HG03558 (cell line): Measurements from ENCODE around the gene CTDP1.

Source experiments
- ATAC-seq: cut with Tn5 transposase; IDR thresholded peaks from one replicate; pipeline ENCODE4 v1.9.1; 2021; ENCODE audit warnings: moderate number of reproducible peaks; ENCODE audit not compliant: unreplicated experiment; ENCODE audit errors: extremely low read depth

The CTDP1 gene, protein sequence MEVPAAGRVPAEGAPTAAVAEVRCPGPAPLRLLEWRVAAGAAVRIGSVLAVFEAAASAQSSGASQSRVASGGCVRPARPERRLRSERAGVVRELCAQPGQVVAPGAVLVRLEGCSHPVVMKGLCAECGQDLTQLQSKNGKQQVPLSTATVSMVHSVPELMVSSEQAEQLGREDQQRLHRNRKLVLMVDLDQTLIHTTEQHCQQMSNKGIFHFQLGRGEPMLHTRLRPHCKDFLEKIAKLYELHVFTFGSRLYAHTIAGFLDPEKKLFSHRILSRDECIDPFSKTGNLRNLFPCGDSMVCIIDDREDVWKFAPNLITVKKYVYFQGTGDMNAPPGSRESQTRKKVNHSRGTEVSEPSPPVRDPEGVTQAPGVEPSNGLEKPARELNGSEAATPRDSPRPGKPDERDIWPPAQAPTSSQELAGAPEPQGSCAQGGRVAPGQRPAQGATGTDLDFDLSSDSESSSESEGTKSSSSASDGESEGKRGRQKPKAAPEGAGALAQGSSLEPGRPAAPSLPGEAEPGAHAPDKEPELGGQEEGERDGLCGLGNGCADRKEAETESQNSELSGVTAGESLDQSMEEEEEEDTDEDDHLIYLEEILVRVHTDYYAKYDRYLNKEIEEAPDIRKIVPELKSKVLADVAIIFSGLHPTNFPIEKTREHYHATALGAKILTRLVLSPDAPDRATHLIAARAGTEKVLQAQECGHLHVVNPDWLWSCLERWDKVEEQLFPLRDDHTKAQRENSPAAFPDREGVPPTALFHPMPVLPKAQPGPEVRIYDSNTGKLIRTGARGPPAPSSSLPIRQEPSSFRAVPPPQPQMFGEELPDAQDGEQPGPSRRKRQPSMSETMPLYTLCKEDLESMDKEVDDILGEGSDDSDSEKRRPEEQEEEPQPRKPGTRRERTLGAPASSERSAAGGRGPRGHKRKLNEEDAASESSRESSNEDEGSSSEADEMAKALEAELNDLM

DNA sequence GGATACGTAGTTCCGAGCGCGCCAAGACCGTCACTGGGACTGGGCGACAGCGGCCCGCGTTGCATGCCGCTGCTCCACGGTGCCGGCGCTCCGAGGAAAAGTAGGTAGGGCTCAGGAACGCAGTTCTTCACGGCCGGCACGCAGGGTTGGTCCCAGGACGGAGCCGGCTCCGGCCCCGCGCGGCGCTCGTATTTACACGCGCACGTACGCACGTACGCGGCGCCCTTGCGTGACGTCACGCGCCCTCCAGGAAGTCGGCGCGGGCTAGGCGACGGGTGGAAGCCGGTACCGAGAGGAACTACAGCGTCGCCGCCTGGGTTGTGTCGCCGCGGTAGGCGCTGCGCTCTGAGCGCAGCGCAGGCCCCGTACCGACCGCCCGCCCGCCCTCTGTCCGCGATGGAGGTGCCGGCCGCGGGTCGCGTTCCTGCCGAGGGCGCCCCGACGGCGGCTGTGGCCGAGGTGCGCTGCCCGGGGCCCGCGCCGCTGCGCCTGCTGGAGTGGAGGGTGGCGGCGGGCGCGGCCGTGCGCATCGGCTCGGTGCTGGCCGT is at the start of gene CTDP1:
CTDP1 (plus strand) TSS at position 252 of the 548 bp plus-strand sequence; CDS start at position 397, 145 bp downstream.
- ATAC-seq: peak; percentile 34

DNA sequence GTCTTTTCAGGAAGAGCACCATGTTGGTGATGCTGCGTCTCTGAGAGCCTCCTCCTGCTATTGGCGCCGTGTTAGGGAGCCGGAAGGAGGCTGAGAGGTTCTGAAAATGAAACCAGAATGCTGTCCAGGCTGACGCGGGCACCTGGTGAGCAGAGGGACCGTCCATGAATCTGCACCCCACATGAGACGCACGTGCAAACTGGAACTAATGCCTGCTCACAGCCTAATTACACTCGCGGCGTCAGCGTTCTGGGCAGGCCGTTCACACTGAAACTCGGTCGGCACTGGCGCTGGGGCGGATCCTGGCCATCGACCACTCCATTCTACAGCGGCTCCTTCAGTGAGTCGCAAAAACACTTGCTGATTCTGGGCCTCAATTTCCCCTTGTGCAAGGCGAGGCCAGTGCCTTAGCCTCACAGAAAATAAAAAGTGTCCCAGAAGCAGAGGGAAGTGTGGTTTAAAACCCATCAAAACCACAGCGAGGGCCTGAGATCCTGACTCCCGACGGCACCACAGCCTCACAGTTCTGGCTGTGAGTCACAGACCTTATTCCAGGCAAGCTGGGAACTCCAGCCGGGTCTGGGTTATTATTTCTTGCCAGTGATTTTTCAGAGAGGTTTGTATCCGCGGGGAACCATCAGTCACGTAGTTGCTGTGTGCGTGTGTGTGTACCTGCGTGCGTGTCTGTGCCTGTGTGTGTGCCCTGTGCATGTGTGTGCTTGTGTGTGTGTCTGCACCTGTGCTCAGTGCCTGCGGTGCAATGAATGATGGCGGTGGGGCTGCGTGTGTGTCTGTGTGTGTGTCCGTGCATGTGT is 49.1 kb upstream of the CTDP1 start:
- no peak for ATAC-seq

DNA sequence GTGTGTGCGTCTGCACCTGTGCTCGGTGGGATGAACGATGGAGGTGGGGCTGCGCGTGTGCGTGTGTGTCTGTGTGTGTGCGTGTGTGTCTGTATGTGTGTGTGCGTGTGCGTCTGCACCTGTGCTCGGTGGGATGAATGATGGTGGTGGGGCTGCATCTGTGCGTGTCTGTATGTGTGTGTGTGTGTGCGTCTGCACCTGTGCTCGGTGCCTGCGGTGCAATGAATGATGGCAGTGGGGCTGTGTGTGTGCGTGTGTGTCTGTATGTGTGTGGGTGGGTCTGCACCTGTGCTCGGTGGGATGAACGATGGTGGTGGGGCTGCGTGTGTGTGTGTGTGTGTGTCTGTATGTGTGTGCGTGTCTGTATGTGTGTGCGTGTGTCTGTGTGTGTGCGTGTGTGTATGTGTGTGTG is 48.5 kb upstream of the CTDP1 start:
- no peak for ATAC-seq

DNA sequence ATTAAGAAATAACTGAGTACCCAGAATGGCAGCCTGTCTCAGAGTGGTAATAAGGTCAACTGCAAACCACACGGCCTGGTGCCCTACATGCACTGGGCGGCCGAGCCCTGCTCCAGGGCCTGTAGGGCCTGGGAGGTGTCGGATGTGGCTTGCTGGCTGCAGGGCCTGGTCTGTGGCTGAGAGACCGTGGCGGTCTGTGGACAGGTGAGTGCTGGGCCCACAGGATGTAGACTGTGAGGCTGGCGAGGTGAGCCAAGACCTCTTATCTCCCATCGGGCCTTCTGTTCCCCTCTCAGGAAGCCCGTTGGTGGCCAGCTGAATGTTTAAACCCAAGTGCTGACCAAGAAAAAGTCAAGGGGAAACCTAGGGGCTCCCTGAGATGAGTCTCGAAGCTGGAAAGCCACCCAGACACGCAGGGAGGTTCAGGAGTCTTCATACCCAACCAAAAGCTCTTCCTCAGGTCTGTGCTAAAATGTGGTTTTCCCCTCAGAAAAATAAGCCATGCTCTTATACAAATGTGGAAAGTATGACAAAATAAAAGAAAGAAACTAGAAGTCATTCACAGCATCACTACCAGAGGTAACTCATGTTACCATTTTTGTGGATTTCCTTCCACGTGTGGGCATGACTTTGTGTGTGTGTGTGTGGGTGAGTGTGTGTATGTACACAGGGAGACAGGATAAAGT is 47.7 kb upstream of the CTDP1 start:
- ATAC-seq: no peak

DNA sequence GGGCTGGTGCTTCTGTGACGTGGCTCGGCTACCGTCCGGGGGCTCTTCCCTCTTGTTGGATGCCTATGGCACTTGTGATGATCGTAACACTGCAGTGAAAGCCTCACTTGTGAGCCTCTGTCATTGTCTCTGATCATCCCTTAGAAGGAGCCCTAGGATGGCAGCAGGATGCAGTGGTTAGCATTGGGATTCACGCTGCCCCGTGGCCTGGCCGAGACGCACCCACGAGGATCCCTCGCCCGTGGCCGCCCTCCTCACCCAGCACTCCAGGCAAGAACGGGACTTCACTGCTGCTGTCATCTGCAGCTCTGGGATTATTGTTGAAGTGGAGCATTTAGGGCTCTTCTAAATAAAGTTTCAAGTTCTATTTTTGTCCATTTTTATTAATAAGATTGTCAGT is 46.8 kb upstream of the CTDP1 start:
- no peak for ATAC-seq

DNA sequence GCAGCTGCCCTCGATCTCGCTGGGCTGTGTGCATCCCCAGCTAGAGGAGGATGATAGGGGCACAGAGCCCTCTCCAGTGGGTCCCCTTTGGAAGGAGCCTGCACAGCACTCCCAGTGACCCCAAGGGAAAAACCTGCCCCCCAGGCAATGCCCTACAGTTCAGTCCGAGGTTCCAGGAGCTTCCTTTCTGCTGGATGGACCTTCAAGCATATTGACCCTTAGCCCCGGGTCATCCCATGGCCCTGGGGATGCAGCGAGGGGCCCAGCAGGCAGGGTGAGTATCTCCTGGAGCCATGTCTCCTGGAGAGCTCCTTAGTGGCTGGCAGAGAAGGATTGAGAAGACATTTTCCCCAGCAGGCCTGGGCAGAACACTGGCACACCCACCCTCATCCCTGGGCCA is 45.4 kb upstream of the CTDP1 start:
- no peak for ATAC-seq

DNA sequence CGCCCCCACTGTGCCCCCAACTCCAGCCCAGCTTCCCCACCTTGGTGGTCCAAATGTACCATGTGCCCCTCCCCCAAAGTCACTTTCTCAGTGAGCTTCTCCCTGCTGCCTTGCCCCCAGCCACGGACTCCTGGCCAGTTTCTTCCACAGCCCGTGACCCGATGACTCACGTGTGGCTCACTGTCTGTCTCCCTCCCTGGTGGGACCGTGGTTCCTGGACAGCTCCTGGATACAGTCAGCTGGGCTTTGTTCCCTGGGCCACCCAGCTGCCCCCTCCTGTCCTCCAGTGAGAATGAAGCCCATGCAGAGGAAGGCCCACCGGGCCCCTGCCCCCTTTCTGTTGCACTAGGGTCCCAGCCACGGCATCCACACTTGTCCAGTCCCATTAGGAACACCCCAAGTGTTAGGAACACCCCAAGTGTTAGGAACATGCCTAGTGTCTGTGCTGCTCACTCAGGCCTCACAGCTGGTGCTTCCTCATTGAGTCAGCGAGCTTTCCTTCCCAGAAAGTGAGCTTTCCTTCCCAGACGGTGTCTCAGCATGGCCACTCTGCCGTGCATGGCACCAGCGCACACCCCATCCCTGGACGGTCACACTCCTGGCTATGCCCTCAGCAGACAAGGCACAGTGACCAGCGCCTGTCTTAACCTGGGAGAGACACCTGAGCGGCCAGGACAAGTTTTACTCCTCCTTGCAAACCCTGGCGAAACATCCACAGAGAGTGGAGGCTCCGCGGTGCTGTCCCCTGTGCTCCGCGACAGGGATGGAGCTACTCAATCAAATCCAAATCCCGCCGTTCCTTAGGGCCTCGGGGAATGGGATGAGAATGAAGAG is 44.8 kb upstream of the CTDP1 start:
- ATAC-seq: no peak

DNA sequence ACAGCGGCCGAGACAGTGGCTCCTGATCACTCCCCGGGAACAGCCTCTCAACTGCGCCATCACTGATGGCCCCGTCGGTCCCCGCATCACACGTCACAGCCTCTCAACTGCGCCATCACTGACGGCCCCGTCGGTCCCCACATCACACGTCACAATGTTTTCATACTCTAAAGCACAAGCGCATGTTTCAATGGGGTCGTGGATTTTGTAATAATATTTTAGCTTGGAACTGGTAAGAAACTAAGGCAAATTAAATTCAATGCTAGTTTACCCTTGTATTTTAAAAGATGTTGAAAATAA is 44.2 kb upstream of the CTDP1 start:
- ATAC-seq: no peak

DNA sequence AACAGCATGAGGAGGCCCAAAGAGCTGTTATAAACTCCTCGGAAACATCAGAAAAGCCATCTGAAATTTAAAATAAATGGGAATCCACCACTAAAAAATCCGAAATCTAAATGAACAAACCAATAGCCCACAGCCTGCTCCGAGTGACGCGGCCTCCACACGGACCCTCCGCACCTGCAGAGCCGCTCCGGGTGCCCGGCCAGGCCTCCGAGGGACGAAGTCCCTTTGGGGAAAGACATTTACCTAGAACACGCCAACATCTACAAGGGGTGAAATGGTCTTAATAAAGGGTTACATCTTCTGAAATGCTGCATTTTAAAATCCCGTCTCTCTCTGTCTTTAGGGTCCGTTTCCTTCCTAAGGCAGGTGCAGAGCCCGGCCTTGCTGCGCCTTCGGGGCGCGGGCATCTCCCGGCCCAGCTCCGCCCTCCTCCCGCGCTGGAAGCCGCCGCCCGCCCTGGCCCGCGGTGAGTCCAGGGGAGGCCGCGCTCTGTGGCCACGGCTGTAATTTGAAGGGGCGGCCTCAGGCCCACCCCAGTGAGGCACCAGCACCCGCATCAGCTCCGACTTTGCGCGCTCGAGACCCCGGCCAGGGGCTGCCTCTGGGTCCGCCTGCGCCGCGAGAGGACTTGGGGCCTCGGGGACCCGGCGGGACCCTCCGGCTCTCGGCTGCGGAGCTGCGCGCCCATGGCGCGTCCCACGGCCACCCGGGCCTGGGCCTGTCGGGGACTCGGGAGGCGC is 42.3 kb upstream of the CTDP1 start:
- ATAC-seq: no peak

DNA sequence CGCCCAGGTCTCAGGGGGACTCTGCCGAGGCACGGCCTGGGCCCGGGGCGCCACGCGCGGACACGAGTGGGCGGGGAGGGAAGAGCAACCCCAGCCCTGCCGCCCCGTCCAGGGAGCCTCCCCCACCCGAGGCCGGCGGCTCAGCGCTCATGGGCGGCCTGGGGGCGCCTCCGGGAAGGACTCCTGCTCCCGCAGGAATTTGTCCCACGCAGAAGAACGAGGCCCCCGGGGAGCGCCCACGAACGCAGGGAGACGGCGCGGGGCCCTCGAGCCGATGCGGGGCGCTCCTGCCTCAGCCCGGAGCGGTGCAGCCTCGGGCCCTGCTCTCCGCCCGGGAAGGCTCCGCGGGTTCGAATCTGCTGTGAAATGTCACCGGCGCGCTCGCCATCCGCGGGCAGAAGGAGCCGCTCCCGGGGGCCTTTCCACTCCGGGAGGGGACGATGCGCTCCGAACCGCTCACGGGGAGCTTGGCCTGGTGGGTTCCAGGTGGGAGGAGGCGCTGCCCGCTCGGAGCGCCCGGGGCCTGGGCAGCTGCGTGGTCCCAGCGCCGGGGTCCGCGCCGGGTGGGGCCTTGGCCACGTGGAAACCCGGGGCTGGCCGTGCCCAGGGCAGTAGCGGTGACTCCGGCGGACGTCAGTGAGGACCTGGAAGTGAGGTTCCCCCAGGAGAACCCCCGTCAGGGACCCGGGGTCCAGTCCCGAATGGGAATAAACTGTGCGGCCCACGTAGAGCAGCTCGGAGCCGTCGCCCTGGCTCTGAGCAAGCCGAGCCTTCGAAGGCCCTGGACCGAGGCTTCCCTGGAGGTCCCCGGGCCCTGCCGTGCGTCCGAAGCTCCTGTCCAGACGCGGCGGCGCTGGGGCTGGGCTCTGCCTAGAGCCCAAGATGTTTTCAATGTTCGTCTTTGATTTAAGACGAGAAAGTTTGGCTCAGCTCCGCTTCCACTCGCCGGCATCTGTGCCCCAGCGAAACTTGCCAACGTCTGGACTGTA is 41.4 kb upstream of the CTDP1 start:
- no peak for ATAC-seq

DNA sequence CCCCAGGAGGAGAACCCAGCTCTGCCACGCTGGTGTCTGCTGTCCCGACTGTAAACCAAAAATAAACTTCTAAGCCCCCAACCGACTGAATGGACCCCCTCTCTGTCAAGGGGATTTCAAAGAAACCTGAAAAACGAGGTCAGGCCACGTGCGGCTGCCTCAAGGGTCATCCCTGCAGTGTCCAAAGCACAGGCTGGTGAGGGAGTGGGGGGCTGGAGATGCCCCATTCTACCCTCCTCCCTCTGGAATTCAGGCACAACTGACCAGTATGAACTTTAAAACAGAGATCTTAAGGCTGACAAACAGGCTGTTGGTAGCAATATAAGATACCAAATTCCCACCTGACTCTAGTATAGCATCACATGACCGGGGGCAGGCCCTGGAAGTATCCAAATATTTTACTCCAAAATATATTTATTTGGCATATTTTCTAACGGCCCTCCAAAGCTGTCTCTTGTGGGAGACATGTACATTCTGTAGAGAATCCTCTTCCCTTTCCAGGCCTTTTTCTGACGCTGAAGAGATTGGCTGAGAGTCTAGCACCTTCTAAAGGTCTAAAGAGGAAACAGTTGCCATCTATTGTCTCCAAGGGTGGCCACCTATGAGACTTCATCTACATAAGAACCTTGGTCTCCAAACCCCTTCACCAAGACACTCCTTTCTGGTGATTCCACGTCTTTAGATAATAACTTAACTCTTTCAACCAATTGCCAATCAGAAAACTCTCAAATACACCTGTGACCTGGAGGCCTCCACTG is 40.4 kb upstream of the CTDP1 start:
- ATAC-seq: no peak

DNA sequence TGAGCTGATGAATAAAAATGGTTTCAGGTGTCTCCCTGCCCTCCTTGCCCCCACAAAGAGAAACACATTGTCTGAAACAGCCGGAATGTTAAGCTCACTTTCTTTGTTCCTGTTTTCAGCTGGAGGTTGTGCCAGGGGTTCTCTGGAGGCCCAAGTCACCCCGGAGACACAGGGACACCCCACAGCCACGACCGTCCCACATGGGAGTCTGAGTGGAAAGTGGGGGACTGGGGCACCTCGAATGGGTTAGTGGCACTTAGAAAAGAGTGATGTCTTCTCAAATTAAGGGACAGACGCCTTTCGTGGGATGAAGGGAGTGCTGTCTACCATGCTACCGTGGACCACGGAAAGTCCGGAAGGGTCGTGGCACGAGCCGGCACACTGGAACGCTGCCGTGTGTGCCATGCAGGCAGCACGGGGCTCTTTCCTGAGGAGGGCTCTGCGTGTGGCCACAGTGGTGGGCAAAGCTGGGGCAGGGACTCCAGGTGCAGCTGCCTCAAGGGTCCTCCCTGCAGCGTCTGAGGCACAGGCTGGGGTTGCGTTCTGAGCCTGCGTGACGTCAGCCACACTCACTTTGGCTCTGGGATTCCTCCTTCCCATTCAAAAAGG is 39.4 kb upstream of the CTDP1 start:
- ATAC-seq: no peak

DNA sequence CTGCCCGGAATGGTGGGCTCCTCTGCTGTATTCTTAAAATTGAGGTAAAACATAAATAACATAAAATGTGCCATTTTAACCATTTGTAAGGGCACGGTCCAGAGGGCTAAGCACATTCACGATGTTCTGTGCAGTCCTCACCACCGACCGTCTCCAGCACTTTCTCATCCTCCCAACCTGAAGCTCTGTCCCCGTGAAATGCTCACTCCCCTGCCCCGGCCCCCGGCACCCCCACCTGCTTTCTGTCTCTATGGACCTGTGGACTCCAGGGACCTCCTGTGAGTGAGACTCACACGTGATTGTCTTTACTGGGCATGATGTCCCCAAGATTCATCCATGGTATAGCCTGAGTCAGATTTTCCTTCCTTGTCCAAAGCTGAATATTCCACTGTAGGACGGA is 38.7 kb upstream of the CTDP1 start:
- ATAC-seq: no peak

DNA sequence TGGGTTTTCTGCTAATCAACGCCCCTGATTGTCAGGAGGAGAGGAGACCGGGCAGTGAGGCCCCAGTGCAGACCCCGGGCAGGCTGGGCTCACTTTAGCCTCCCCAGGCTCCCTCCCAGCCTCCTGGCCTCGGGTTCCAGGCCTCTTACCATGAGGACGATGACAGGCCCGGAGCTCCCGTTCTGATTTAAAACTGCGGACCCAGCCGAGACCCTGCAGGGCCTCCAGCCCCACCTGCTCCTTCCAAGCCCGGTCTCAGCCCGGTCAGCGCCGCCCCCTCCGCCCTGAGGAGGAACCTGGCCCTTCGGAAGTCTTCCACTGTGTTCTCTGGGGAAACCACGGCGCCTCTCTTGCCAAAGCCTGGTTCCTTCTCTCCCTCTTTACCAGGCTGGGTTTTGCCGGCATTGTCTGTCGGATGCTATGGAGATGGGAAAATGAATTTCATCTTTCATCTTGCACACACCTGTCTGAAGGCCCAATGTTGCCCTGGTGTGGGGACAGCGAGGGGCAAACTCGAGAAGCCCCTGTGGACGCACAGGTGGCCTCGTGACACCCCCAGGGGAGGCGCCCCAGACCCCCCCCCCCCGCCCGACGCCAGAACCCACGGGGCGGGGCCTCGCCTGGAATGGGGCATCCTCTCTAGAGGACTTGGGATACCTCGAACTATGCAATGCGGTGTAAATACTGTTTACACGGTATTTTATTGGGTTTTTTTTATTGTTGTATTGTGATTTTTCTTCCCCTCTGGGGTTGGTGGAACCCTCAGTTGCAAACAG is 37.7 kb upstream of the CTDP1 start:
- ATAC-seq: no peak

DNA sequence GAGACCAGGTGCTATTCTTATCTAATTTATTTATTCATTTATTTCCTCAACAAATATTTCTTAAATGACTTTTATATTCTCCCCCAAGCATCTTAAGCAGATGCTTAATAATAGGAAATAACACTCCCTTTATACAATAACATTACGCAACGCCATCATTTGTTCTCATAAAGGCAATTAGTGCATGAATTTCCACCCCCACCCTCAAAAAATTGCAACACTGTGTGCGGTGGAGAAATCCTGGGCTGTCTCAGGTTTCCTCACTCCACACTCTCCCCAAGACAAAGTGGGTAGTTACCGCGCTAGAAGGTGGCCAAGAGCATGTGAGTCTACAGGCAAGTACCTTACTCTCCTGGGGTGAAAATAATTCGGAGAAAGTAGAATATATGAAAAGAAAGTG is 37.0 kb upstream of the CTDP1 start:
- no peak for ATAC-seq
